C4-2B (cell line): Measurements from ENCODE around the gene GSTA3.
"Not testable (repeated sequence)": the region's sequence is repeated elsewhere in the genome, so short reads cannot be mapped to it uniquely, and the experiment has no call there.

Experiments
- H3K27ac ChIP-seq: fragments of 450-650 bp; 2 replicates; pipeline ENCODE4 v1.5.1; 2017
- ZFX ChIP-seq: fragments of 450-650 bp; IDR thresholded peaks from 2 replicates; pipeline ENCODE4 v1.6.1; 2017
- TF ChIP-seq, protein P1 (sequence below): fragments of 450-650 bp; conservative IDR thresholded peaks from 2 replicates; pipeline ENCODE4 v1.5.1; 2017; ENCODE audit warnings: mild to moderate bottlenecking

GSTA3 gene

GRCh38 chr6:52937908-52938307 is 28.4 kb upstream of the GSTA3 start:
- H3K27ac ChIP-seq, result no peak overlapping the region
- TF ChIP-seq, protein P1, sequence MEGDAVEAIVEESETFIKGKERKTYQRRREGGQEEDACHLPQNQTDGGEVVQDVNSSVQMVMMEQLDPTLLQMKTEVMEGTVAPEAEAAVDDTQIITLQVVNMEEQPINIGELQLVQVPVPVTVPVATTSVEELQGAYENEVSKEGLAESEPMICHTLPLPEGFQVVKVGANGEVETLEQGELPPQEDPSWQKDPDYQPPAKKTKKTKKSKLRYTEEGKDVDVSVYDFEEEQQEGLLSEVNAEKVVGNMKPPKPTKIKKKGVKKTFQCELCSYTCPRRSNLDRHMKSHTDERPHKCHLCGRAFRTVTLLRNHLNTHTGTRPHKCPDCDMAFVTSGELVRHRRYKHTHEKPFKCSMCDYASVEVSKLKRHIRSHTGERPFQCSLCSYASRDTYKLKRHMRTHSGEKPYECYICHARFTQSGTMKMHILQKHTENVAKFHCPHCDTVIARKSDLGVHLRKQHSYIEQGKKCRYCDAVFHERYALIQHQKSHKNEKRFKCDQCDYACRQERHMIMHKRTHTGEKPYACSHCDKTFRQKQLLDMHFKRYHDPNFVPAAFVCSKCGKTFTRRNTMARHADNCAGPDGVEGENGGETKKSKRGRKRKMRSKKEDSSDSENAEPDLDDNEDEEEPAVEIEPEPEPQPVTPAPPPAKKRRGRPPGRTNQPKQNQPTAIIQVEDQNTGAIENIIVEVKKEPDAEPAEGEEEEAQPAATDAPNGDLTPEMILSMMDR, result no peak
- no peak for TF ChIP-seq ZFX

DNA sequence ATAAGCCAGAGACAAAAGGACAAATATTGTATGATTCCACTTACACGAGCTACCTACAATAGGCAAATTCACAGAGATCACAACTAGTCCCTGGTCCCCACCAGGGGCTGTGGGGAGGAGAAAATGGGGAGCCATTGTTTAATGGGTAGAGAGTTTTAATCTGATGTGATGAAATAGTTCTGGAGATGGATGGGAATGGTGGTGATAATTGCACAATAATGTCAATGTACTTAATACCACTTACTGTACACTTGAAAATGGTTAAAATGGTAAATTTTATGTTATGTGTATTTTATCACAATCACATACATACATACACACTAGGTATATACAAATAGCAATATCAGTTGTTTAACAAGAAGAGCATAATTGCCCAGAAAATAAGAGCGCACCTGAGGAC is 24.3 kb upstream of the GSTA3 start:
- no peak for TF ChIP-seq ZFX
- H3K27ac ChIP-seq, result no peak overlapping the region

GRCh38 chr6:52931351-52931750 is 21.9 kb upstream of the GSTA3 start:
- TF ChIP-seq, protein P1, result no peak
- TF ChIP-seq ZFX, result no peak

DNA sequence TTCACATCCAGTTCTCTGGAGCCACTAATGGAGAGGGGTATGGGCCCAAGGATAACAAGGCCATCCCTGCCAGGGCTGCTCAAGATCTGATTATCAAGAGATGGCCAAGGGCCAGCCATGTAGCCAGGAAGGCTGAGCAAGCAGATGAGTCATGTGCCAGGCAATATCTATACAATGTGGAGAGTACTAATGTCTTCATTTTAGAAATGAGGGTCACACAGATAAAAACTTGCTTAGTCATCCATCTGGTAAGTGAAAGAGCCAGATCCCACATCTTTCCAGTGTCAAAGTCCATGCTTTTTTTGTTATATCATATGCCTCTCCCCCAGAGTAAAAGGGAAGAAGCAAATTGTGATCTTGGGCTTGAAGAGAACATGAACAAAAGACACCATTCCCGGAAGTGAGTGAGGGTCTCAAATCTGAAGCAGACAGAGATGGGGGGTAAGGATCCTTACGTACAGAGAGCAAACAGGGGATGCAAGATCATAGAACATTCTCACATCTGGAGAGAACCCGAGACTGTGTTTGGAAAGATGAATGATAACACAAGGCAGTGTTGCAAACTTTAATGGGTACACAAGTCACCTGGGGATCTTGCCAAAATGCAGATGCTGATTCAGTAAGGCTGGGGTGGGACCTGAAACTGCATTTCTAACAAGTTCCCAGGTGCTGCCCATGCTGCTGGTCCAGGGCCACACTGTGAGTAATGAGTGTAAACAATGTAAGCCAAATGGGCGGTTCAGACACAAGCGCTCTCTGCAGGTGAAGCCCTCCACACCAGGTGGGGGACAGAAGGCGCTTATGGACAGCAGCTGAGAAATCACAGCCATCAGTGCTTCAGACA is 20.0 kb upstream of the GSTA3 start:
- no peak overlapping the region; the same call in 1 of the 2 replicates for H3K27ac ChIP-seq
- TF ChIP-seq ZFX, result no peak
- TF ChIP-seq, protein P1, result no peak

More at GRCh38 chr6:52931351-52931750, 21.9 kb upstream of the GSTA3 start:
- no peak overlapping the region for H3K27ac ChIP-seq

DNA sequence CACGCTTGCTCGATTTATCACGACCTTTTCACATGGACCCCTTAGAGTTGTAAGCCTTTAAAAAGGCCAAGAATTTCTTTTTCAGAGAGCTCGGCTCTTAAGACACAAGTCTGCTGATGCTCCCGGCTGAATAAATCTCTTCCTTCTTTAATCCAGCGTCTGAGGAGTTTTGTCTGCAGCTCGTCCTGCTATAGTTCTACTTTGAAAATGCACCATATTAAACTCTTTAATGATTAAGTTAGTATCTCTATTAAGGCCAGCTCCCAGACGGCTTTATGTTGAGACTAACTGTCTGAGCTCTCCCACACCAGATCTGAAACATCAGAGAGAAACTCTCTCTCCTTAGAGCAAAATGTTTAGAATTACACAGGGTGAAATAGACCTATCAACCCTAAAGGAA is 18.0 kb upstream of the GSTA3 start:
- no peak overlapping the region for H3K27ac ChIP-seq
- no peak for TF ChIP-seq ZFX
- TF ChIP-seq, protein P1, result no peak

DNA sequence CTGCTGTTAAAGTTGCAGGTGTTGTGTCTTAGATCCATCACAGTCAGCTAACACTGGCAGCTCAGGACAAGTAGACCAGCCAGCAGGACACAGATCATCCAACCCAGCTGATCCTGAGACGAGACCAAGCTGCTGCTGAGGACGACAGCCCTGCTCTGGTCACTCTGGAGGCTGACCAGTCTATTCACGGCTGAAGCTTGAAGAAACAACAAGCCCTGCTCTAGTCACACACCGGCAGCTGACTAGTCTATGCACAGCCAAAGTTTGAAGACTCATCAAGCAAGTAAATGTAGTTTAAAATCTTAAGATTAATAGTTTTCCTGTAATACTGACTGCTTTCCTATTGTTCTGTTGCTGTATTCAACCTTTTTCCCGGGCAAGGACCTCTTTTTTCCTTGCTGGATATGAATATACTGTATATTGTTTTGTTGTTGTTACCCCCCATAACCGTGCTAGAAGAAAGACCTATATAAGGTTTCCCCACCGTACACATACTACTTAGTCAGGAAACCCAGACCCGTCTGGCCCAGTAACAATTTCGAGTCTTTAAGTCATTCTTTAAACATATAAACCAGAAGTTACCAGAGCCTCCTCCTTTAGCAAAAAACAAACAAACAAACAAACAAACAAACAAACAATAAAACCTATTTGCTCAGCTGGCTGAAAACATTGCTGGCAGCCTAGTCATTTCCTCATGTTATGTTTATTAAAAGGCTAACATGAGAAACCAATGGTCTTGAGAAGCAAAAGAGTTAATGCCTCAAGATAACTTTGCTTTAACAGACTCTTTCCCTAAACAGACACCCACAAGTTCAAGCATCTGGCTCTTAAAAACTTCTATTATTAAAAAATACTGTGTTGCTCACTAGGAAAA is 16.7 kb upstream of the GSTA3 start:
- no peak overlapping the region for H3K27ac ChIP-seq
- TF ChIP-seq, protein P1, result no peak
- TF ChIP-seq ZFX, result no peak

DNA sequence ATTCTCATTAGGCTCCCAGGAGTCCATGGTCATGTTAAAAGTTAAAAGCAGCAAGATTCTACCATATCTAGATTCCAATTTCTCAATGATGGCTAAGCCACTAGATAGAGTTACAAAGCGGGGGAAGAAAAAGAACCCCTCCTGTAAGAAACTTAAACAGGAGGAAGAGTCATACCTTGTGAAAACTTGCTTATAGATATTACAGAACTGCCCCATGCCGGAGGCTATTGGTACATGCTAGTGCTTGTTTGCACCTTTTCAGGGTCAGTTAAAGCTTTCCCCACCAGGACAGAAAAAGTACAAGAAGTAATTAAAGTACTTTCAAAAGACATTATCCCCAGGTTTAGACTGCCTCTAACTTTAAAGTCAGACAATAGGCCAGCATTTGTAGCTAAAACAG is 15.5 kb upstream of the GSTA3 start:
- H3K27ac ChIP-seq, result no peak overlapping the region
- TF ChIP-seq, protein P1, result no peak
- TF ChIP-seq ZFX, result no peak

- H3K27ac ChIP-seq, result not testable (repeated sequence)
These were observed 14.2 kb upstream of the GSTA3 start for GRCh38 chr6:52923689-52924088.
